SK-N-SH treated with all-trans-retinoic acid at 6 μM for 48 hours (cell line): Measurements from ENCODE around the gene ERI2.

Experiments
- ARNTL ChIP-seq: fragments of 450-650 bp; formaldehyde crosslinking; IDR thresholded peaks from 2 replicates; pipeline ENCODE4 v1.5.0; 2020; ENCODE audit warnings: low read depth, mild to moderate bottlenecking, moderate library complexity, borderline replicate concordance
- GLIS3 ChIP-seq: fragments of 250-450 bp; sonication (Bioruptor Pico); IDR thresholded peaks from 2 replicates; pipeline ENCODE4 v1.5.0; 2020; ENCODE audit warnings: mild to moderate bottlenecking, moderate library complexity
- ISL1 ChIP-seq: fragments of 250-450 bp; sonication (Bioruptor Pico); IDR thresholded peaks from 2 replicates; pipeline ENCODE4 v2.1.2; 2022; ENCODE audit warnings: mild to moderate bottlenecking, moderate library complexity
- OSR1 ChIP-seq: fragments of 250-450 bp; sonication (Bioruptor Pico); IDR thresholded peaks from 2 replicates; pipeline ENCODE4 v1.8.0; 2022; ENCODE audit warnings: moderate library complexity, mild to moderate bottlenecking, inconsistent platforms
- PATZ1 ChIP-seq: fragments of 250-450 bp; sonication (Bioruptor Pico); IDR thresholded peaks from 2 replicates; pipeline ENCODE4 v1.8.0; 2020; ENCODE audit warnings: mild to moderate bottlenecking, moderate library complexity, borderline replicate concordance
- RARB ChIP-seq: fragments of 250-450 bp; sonication (Bioruptor Pico); IDR thresholded peaks from 2 replicates; pipeline ENCODE4 v1.8.0; 2021; ENCODE audit warnings: mild to moderate bottlenecking, moderate library complexity
- ZFP3 ChIP-seq: fragments of 250-450 bp; sonication (Bioruptor Pico); IDR thresholded peaks from 2 replicates; pipeline ENCODE4 v1.5.0; 2020; ENCODE audit warnings: mild to moderate bottlenecking, moderate library complexity
- ZNF70 ChIP-seq: fragments of 450-650 bp; formaldehyde crosslinking; IDR thresholded peaks from 2 replicates; pipeline ENCODE4 v1.5.0; 2020; ENCODE audit warnings: mild to moderate bottlenecking, moderate library complexity
- TF ChIP-seq, protein P1 (sequence below): fragments of 250-450 bp; sonication (Bioruptor Pico); IDR thresholded peaks from 2 replicates; pipeline ENCODE4 v1.8.0; 2021; ENCODE audit warnings: low read depth, mild to moderate bottlenecking, moderate library complexity, borderline replicate concordance

DNA sequence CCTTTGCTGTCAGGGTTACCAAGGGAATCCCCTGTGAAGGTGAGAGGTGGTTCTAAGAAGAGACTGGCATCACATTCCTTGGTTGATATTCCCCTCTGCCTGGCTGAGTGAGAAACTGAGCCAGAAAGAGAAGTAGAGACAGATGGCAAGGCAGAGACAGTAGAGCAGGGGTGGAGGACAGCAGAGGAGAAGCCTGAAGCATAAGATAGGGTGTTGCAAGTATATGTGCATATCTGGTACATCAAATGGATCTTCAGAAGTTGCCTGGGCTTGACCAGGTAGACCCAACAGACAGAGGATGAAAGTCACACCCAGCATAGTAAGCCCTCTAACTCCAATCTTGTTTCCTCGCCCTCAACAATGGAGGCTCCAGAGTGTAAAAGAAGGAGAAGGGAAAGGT is 56.8 kb downstream of the ERI2 start:
- TF ChIP-seq OSR1 (CRISPR knock-in tag) (no peak), ZNF70 (CRISPR knock-in tag) (no peak), PATZ1 (no peak), ZFP3 (CRISPR knock-in tag) (no peak), ISL1 (CRISPR knock-in tag) (no peak), GLIS3 (no peak), ARNTL (CRISPR knock-in tag) (no peak), RARB (CRISPR knock-in tag) (no peak)
- TF ChIP-seq, protein P1, sequence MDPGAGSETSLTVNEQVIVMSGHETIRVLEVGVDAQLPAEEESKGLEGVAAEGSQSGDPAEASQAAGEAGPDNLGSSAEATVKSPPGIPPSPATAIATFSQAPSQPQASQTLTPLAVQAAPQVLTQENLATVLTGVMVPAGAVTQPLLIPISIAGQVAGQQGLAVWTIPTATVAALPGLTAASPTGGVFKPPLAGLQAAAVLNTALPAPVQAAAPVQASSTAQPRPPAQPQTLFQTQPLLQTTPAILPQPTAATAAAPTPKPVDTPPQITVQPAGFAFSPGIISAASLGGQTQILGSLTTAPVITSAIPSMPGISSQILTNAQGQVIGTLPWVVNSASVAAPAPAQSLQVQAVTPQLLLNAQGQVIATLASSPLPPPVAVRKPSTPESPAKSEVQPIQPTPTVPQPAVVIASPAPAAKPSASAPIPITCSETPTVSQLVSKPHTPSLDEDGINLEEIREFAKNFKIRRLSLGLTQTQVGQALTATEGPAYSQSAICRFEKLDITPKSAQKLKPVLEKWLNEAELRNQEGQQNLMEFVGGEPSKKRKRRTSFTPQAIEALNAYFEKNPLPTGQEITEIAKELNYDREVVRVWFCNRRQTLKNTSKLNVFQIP (CRISPR knock-in tag), result no peak
